GM12891 (cell line): Measurements from ENCODE around the gene NFE2L2.
"Not testable (repeated sequence)": the region's sequence is repeated elsewhere in the genome, so short reads cannot be mapped to it uniquely, and the experiment has no call there.

Source experiments
- DNase-seq: peaks from one replicate; pipeline ENCODE4 v3.0.0; 2011; ENCODE audit warnings: low spot score; ENCODE audit not compliant: insufficient read length
- FAIRE-seq: peaks from 2 replicates; lab custom pipeline; 2011; peaks lifted over from hg19 to GRCh38; lab: Jason Lieb, UNC
- PAX5 ChIP-seq: IDR thresholded peaks from 2 replicates; pipeline ENCODE4 v1.6.1; 2011; ENCODE audit warnings: low read length, moderate library complexity, mild to moderate bottlenecking; ENCODE audit not compliant: insufficient read depth, severe bottlenecking
- POLR2A ChIP-seq: IDR thresholded peaks from 2 replicates; pipeline ENCODE4 v1.6.1; 2011; ENCODE audit warnings: low read depth, low read length, control low read depth
- POLR2AphosphoS5 ChIP-seq: IDR thresholded peaks from 2 replicates; pipeline ENCODE4 v1.6.1; 2011; ENCODE audit warnings: low read depth, low read length, control low read depth
- POU2F2 ChIP-seq: IDR thresholded peaks from 2 replicates; pipeline ENCODE4 v1.6.1; 2011; ENCODE audit warnings: low read depth, mild to moderate bottlenecking, control low read depth, low read length, moderate library complexity
- SPI1 ChIP-seq: IDR thresholded peaks from 2 replicates; pipeline ENCODE4 v1.6.1; 2011; ENCODE audit warnings: low read depth, low read length, control low read depth
- TAF1 ChIP-seq: IDR thresholded peaks from 2 replicates; pipeline ENCODE4 v1.6.1; 2011; ENCODE audit warnings: low read depth, low read length, control low read depth

NFE2L2 gene

DNA sequence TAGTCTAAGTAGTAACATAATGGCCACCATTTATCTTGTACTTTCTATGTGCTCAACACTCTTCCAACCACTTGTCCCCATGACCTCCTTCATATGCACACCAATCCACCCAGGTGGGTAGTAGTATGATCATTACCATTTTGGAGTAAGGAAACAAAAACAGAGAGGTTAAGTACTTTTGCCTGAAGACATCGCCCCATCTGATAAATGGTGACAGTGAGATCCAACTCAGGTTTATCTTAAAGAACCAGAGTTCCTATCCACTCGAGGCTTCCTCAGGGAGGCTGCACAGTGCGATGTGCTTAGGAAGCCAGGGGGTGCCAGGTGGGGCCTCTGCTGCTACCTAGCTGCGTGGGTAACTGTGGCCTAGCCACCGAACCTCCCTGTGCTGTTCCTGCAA, 14.1 kb downstream of the NFE2L2 start:
- no peak for TF ChIP-seq SPI1
- FAIRE-seq (no peak), DNase-seq (no peak)

DNA sequence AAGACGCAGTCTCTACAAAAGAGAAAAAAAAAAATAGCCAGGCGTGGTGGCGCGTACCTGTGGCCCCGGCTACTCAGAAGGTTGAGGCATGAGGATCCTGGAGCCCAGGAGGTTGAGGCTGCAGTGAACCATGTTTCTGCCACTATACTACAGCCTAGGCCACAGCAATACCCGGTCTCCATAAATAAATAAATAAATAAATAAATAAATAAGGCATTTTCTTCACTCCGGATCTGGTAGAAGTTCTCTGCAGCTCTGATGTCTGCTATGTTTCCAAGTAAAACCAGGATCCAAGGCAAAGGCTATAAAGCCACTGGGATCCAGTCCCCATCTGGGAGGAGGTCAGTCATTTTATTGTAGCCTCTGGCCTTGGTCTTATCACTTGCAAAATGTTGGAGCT, 15.5 kb downstream of the NFE2L2 start:
- no peak for FAIRE-seq
- TF ChIP-seq POU2F2 (no peak), SPI1 (no peak), TAF1 (no peak), POLR2AphosphoS5 (no peak), PAX5 (no peak), POLR2A (no peak)
- DNase-seq, result no peak

GRCh38 chr2:177247693-177248262, 16.7 kb downstream of the NFE2L2 start:
- FAIRE-seq (no peak), DNase-seq (no peak)
- TF ChIP-seq SPI1, result no peak
- TF ChIP-seq TAF1, result no peak
- TF ChIP-seq PAX5, result no peak
- no peak for TF ChIP-seq POU2F2
- TF ChIP-seq POLR2AphosphoS5, result no peak
- TF ChIP-seq POLR2A, result no peak

DNA sequence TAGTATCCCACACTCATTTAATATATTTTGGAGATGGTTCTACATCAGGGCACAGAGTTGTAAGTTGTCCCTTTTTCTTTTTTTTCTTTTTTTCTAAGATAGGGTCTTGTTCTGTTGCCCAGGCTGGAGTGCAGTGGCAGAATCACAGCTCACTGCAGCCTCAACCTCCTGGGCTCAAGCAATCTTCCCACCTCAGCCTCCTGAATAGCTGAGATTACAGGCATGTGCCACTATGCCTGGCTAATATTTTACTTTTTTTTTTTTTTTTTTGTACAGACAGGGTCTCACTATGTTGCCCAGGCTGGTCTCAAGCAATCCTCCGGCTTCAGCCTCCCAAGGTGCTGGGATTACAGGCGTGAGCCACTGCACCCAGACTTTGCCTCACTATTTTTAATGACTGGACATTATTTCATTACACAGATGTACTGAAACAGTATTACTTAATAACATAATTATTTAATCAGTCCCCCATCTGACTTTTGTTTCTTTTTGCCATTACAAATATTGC, 17.9 kb downstream of the NFE2L2 start:
- DNase-seq, FAIRE-seq: not testable (repeated sequence)

DNA sequence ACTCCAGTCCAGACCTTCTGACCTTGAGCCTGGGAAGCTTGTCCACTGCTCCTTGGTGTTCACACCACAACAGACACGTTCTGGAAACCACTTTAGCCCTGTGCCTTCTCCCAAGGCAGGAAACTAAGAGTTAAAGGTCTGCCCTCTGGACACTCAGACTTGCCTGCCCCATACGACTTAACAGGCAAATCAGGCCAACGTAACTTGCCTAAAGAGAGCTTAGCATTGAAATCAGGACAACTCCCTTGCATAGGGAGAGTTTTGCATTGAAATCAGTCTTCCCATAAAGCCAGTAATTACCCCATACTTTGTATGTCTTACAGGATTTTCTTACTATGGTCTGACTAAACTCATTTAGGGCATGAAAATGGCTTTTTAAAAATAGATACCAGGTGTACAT, 18.5 kb downstream of the NFE2L2 start:
- TF ChIP-seq TAF1 (no peak), POLR2A (no peak), SPI1 (no peak), POU2F2 (no peak), PAX5 (no peak), POLR2AphosphoS5 (no peak)
- FAIRE-seq (no peak), DNase-seq (no peak)

- FAIRE-seq, result no peak
- TF ChIP-seq POLR2A, result no peak
- TF ChIP-seq TAF1, result no peak
- no peak for TF ChIP-seq SPI1
- TF ChIP-seq POU2F2, result no peak
- no peak for TF ChIP-seq PAX5
- no peak for TF ChIP-seq POLR2AphosphoS5
- no peak for DNase-seq
Observed at GRCh38 chr2:177245010-177245422, 19.5 kb downstream of the NFE2L2 start.

GRCh38 chr2:177244244-177244771, 20.2 kb downstream of the NFE2L2 start:
- TF ChIP-seq SPI1, result no peak
- no peak for TF ChIP-seq PAX5
- TF ChIP-seq POLR2AphosphoS5, result no peak
- TF ChIP-seq TAF1, result no peak
- TF ChIP-seq POU2F2, result no peak
- no peak for TF ChIP-seq POLR2A
- DNase-seq, result no peak
- FAIRE-seq, result no peak

DNA sequence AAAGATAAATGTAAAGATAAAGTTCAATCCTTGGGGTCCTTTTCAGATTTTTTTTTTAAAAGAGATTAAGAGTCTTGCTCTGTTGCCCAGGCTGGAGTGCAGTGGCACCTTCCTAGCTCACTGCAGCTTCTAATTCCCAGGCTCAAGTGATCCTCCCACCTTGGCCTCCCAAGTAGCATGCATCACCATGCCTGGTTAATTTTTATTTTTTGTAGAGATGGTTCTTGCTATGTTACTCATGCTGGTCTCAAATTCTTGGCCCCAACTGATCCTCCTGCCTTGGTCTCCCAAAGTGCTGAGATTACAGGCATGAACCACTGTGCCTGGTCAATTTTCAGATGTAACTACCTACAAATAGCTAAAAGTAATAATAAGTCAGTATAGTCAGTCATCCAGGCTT, 21.1 kb downstream of the NFE2L2 start:
- FAIRE-seq (no peak), DNase-seq (no peak)
- TF ChIP-seq PAX5 (no peak), POLR2A (no peak), SPI1 (no peak), POLR2AphosphoS5 (no peak), POU2F2 (no peak), TAF1 (no peak)

GRCh38 chr2:177243073-177243472, 21.5 kb downstream of the NFE2L2 start:
- TF ChIP-seq SPI1 (no peak), PAX5 (no peak), POU2F2 (no peak), POLR2A (no peak), TAF1 (no peak), POLR2AphosphoS5 (no peak)
- FAIRE-seq (no peak), DNase-seq (no peak)

- DNase-seq (no peak), FAIRE-seq (no peak)
- TF ChIP-seq POLR2AphosphoS5, result no peak
- no peak for TF ChIP-seq POLR2A
- no peak for TF ChIP-seq TAF1
- TF ChIP-seq POU2F2, result no peak
- TF ChIP-seq SPI1, result no peak
- no peak for TF ChIP-seq PAX5
Observed at GRCh38 chr2:177242121-177242987, 22.2 kb downstream of the NFE2L2 start.

DNA sequence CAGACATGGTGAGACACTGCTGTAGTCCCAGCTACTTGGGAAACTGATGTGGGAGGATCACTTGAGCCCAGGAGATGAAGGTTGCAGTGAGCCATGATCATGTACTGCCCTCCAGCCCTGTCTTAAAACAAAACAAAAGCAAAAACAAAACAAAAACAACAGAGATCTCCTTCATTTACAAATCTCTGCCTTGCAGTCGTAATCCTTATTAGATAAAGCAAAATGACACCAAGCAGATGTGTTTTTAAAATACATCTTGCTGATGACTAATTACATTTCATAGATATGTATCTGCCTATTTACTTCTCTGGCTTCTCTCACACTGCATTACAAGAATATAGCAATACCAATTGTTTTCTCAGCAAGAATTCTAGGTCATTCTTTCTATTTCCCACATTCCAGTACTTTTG, 22.8 kb downstream of the NFE2L2 start:
- DNase-seq (no peak), FAIRE-seq (no peak)
- TF ChIP-seq POLR2AphosphoS5 (no peak), SPI1 (no peak), POU2F2 (no peak), PAX5 (no peak), TAF1 (no peak), POLR2A (no peak)
